Tibial artery (tissue), 4 donors: ENCODE results near the gene GABBR2.

Source experiments
- DNase-seq, 2 donors: peaks; one replicate each; pipeline ENCODE4 v3.0.0-alpha.2; 2019
- H3K27ac ChIP-seq, 2 donors: fragments of 200-600 bp; sonication (generic) in 1 of 2; 1 replicate in 1 of 2; 2 replicates in 1 of 2; pipeline ENCODE4 v1.5.1; 2018 to 2019; ENCODE audit warnings: mild to moderate bottlenecking in 1 of 2
- H3K27me3 ChIP-seq, 2 donors: fragments of 200-600 bp; sonication (generic) in 1 of 2; one replicate each; pipeline versions ENCODE4 v1.5.1 to v1.6.0; 2016 to 2019
- H3K36me3 ChIP-seq, 3 donors: fragments of 200-600 bp; sonication (generic) in 2 of 3; one replicate each; pipeline ENCODE4 v1.5.1; 2016 to 2019; ENCODE audit warnings: mild to moderate bottlenecking in 2 of 3
- H3K4me1 ChIP-seq, 4 donors: fragments of 200-600 bp; sonication (generic) in 2 of 4; 1 replicate in 3 of 4; 2 replicates in 1 of 4; pipeline ENCODE4 v1.5.1; 2016 to 2019
- H3K4me3 ChIP-seq, 2 donors: fragments of 200-600 bp; sonication (generic) in 1 of 2; 1 replicate in 1 of 2; 2 replicates in 1 of 2; pipeline ENCODE4 v1.5.1; 2018 to 2019; ENCODE audit warnings: mild to moderate bottlenecking in 2 of 2
- H3K9me3 ChIP-seq, 3 donors: fragments of 200-600 bp; sonication (generic) in 1 of 3; one replicate each; pipeline ENCODE4 v1.5.1; 2016 to 2019
- CTCF ChIP-seq, 2 experiments: fragments of 200-600 bp in 1 of 2; fragments of 450-650 bp in 1 of 2; IDR thresholded peaks; one replicate each; pipeline ENCODE4 v1.5.1; 2017 to 2019; ENCODE audit warnings: antibody characterized with exemption in 2 of 2, mild to moderate bottlenecking in 1 of 2, moderate library complexity in 1 of 2
- intact Hi-C: fragments of 100-400 bp; cut with DNase I; formaldehyde crosslinking; loops from one replicate; pipeline ENCODE4 v1.15.0; 2023; ENCODE audit warnings: low total_unique reads

Gene GABBR2

GRCh38 chr9:98506422-98507054, 202.2 kb downstream of the GABBR2 start:
- intact Hi-C loops, result no loop called here
- no peak for TF ChIP-seq CTCF (IDR thresholded peaks at IDR 0.05)
- no peak for DNase-seq
- no peaks in the 10 kb centered on the region for H3K9me3 ChIP-seq
- H3K4me1 ChIP-seq, result no peaks in the 10 kb centered on the region
- H3K27me3 ChIP-seq, result no peaks in the 10 kb centered on the region
- H3K4me3 ChIP-seq, result no peak overlapping the region
- H3K27ac ChIP-seq, result no peak overlapping the region
- no peaks in the 10 kb centered on the region for H3K36me3 ChIP-seq

- Histone ChIP-seq H3K27me3 (no peaks in the 10 kb centered on the region), H3K36me3 (no peaks in the 10 kb centered on the region), H3K9me3 (no peaks in the 10 kb centered on the region), H3K4me3 (no peak overlapping the region), H3K4me1 (no peaks in the 10 kb centered on the region), H3K27ac (no peak overlapping the region)
- intact Hi-C loops, result no loop called here
- TF ChIP-seq CTCF (IDR thresholded peaks at IDR 0.05), result no peak
- no peak for DNase-seq
These were observed 204.1 kb downstream of the GABBR2 start for GRCh38 chr9:98504298-98505282.

GRCh38 chr9:98503867-98504266, 204.9 kb downstream of the GABBR2 start:
- Histone ChIP-seq H3K27ac (no peak overlapping the region), H3K9me3 (no peaks in the 10 kb centered on the region), H3K4me1 (no peaks in the 10 kb centered on the region), H3K4me3 (no peak overlapping the region), H3K36me3 (no peaks in the 10 kb centered on the region), H3K27me3 (no peaks in the 10 kb centered on the region)
- no peak for DNase-seq
- no peak for TF ChIP-seq CTCF (IDR thresholded peaks at IDR 0.05)
- intact Hi-C loops, result no loop called here

GRCh38 chr9:98502976-98503325, 205.8 kb downstream of the GABBR2 start:
- H3K4me3 ChIP-seq, result no peak overlapping the region
- no peaks in the 10 kb centered on the region for H3K4me1 ChIP-seq
- intact Hi-C loops, result no loop called here
- H3K27me3 ChIP-seq, result no peaks in the 10 kb centered on the region
- H3K27ac ChIP-seq, result no peak overlapping the region
- no peaks in the 10 kb centered on the region for H3K9me3 ChIP-seq
- no peak for TF ChIP-seq CTCF (IDR thresholded peaks at IDR 0.05)
- no peaks in the 10 kb centered on the region for H3K36me3 ChIP-seq
- no peak for DNase-seq

- intact Hi-C loops, result no loop called here
These were observed 206.3 kb downstream of the GABBR2 start for GRCh38 chr9:98502311-98502975.

More at GRCh38 chr9:98502311-98502975, 206.3 kb downstream of the GABBR2 start:
- DNase-seq, result no peak
- Histone ChIP-seq H3K9me3 (no peaks in the 10 kb centered on the region), H3K27ac (no peak overlapping the region), H3K4me3 (no peak overlapping the region), H3K4me1 (no peaks in the 10 kb centered on the region), H3K27me3 (no peaks in the 10 kb centered on the region), H3K36me3 (no peaks in the 10 kb centered on the region)
- TF ChIP-seq CTCF (IDR thresholded peaks at IDR 0.05), result no peak
